ENCODE measurements around the gene ART5. TPM values are rescaled to one million over a fixed set of nuclear protein-coding genes. Genes with fewer than 3 reads are reported as not detected.

Gene ART5
- total and polyA plus RNA-seq, 2 donors from 2014 or later = 2.8 TPM; not detected in 1

DNA sequence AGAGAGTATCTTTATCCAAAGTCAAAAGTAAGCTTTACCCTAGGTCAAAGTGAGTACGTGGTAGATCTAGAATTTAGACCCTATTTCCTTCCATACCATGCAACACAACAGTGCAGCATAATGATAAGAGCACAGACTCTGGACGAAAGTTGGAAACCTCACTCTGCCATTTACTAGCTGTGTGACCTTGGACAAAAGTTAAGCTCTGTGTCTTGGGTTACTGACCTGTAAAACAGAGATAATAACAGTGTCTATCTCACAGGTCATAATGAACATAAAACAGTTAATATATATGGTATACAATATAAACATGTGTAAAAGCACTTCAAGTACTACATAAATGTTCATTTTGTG, 43.0 kb upstream of the ART5 start:
- intact Hi-C loops (cut with DNase I) = no loop called here
- TF ChIP-seq, protein P1, sequence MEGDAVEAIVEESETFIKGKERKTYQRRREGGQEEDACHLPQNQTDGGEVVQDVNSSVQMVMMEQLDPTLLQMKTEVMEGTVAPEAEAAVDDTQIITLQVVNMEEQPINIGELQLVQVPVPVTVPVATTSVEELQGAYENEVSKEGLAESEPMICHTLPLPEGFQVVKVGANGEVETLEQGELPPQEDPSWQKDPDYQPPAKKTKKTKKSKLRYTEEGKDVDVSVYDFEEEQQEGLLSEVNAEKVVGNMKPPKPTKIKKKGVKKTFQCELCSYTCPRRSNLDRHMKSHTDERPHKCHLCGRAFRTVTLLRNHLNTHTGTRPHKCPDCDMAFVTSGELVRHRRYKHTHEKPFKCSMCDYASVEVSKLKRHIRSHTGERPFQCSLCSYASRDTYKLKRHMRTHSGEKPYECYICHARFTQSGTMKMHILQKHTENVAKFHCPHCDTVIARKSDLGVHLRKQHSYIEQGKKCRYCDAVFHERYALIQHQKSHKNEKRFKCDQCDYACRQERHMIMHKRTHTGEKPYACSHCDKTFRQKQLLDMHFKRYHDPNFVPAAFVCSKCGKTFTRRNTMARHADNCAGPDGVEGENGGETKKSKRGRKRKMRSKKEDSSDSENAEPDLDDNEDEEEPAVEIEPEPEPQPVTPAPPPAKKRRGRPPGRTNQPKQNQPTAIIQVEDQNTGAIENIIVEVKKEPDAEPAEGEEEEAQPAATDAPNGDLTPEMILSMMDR (IDR thresholded peaks at IDR 0.05; ENCODE audit: borderline replicate concordance, extremely low read depth, insufficient read depth) = no peak
- FAIRE-seq = no peak

DNA sequence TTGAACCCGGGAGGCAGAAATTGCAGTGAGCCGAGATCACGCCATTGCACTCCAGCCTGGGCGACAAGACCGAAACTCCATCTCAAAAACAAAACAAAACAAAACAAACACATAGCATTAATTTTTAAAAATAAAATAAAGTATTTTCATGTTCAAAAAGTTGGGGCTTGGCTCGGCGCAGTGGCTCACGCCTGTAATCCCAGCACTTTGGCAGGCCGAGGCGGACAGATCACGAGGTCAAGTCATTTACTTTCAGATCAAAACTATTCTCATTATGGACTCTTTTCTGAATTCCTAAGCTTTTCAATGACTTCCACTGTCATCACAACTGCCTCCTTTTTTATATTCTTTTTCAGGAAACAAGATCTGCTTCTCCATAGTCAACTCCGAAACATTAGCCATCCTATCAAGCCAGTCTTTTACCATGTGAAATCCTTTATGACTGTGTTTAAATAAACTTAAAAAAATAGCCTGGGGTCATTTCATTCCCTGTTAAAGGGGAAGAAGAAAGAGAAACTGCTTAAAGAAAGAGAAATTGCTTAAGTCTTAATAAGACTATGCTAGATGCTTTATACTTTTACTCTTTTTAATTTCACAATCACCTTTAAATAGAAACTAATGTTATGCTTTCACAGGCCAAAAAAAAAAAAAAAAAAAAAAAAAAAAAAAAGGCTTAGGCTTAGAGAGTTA, 42.5 kb upstream of the ART5 start:
- Histone ChIP-seq H3K9me3 (ENCODE audit: control insufficient read depth in 2 of 3, insufficient read depth in 1 of 3, low read length in 3 of 3) (no peaks in the 10 kb centered on the region), H3K27me3 (ENCODE audit: control insufficient read depth, insufficient read depth, low read length) (no peaks in the 10 kb centered on the region), H3K9ac (ENCODE audit: low read length in 3 of 3) (no peak overlapping the region), H3K36me3 (ENCODE audit: control insufficient read depth in 2 of 3, insufficient read depth in 3 of 3, low read length in 3 of 3) (peaks cover 17 to 45% (median 38%) of the 10 kb centered on the region in 3 donors), H3K4me3 (ENCODE audit: low read length in 3 of 3) (no peak overlapping the region), H3K27ac (ENCODE audit: low read depth in 2 of 2, low read length in 2 of 2) (no peak overlapping the region), H3K4me1 (ENCODE audit: control insufficient read depth in 2 of 3, insufficient read depth in 2 of 3, low read depth in 1 of 3, low read length in 3 of 3) (no peaks in the 10 kb centered on the region)
- TF ChIP-seq, protein P1 (IDR thresholded peaks at IDR 0.05; ENCODE audit: borderline replicate concordance, extremely low read depth, insufficient read depth) = no peak
- intact Hi-C loops (cut with DNase I) = no loop called here
- no peak for FAIRE-seq
- no peak for DNase-seq

More for the DNA sequence above, 43.0 kb upstream of the ART5 start:
- no peaks in the 10 kb centered on the region for H3K27me3 ChIP-seq (ENCODE audit: control insufficient read depth, insufficient read depth, low read length)
- no peak overlapping the region for H3K4me3 ChIP-seq (ENCODE audit: low read length in 3 of 3)
- H3K36me3 ChIP-seq (ENCODE audit: control insufficient read depth in 2 of 3, insufficient read depth in 3 of 3, low read length in 3 of 3) = peaks cover 16 to 40% (median 34%) of the 10 kb centered on the region in 3 donors
- no peak for DNase-seq
- no peak overlapping the region for H3K9ac ChIP-seq (ENCODE audit: low read length in 3 of 3)
- H3K27ac ChIP-seq (ENCODE audit: low read depth in 2 of 2, low read length in 2 of 2) = no peak overlapping the region
- H3K4me1 ChIP-seq (ENCODE audit: control insufficient read depth in 2 of 3, insufficient read depth in 2 of 3, low read depth in 1 of 3, low read length in 3 of 3) = no peaks in the 10 kb centered on the region
- no peaks in the 10 kb centered on the region for H3K9me3 ChIP-seq (ENCODE audit: control insufficient read depth in 2 of 3, insufficient read depth in 1 of 3, low read length in 3 of 3)

DNA sequence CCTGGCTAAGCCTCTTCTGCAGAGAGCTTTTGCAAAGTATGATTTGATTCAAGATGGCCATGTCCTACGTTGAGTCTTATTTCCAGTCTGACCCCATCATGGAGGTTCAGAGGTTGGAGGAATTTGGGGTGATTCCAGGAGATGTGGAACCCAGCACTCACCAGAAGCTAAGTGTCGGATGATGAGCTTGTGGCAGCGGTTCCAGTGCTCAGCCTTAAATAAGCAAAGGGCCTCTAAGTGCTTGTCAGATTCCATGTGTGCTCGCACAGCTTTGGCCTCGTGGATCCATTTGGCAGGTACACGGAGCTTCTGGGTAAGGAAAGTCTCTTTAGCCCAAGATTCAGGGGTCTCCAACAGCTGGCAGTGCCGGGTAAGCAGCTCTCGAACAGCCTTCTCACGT, 41.2 kb upstream of the ART5 start:
- Histone ChIP-seq H3K36me3 (ENCODE audit: control insufficient read depth in 2 of 3, insufficient read depth in 3 of 3, low read length in 3 of 3) (peaks cover 27 to 48% (median 45%) of the 10 kb centered on the region in 3 donors), H3K4me3 (ENCODE audit: low read length in 3 of 3) (no peak overlapping the region), H3K27ac (ENCODE audit: low read depth in 2 of 2, low read length in 2 of 2) (no peak overlapping the region), H3K27me3 (ENCODE audit: control insufficient read depth, insufficient read depth, low read length) (no peaks in the 10 kb centered on the region), H3K4me1 (ENCODE audit: control insufficient read depth in 2 of 3, insufficient read depth in 2 of 3, low read depth in 1 of 3, low read length in 3 of 3) (no peaks in the 10 kb centered on the region), H3K9me3 (ENCODE audit: control insufficient read depth in 2 of 3, insufficient read depth in 1 of 3, low read length in 3 of 3) (no peaks in the 10 kb centered on the region), H3K9ac (ENCODE audit: low read length in 3 of 3) (no peak overlapping the region)
- DNase-seq (no peak), FAIRE-seq (no peak)
- intact Hi-C loops (cut with DNase I) = no loop called here
- TF ChIP-seq, protein P1 (IDR thresholded peaks at IDR 0.05; ENCODE audit: borderline replicate concordance, extremely low read depth, insufficient read depth) = no peak

All from kidney (tissue), 14 donors.